HepG2 (cell line): ENCODE results near the gene MAGI1. TPM values are rescaled to one million over a fixed set of nuclear protein-coding genes. Genes with fewer than 3 reads are reported as not detected.
A peak's percentile ranks its signal among the peaks of the same experiment; 100 is the strongest.

Experiments used
- ATAC-seq: fragments of 200-7000 bp; cut with Tn5 transposase; 3 replicates; pipeline ENCODE4 v1.9.1; 2020; ENCODE audit warnings: mild to moderate bottlenecking, moderate library complexity
- BruUV-seq: library from RNA; stranded (reverse); fragments of 400-500 nt; replicated peaks from 2 replicates; lab custom pipeline; 2021; lab: Mats Ljungman, UMichigan
- CTCF ChIA-PET: fragments of 300-600 bp; formaldehyde crosslinking; extraction: SDS; loops from one replicate; lab custom pipeline; 2021; ENCODE audit warnings: low total read pairs, inconsistent platforms, low intra/inter-chr PET ratio; lab: Yijun Ruan, JAX
- POLR2A ChIA-PET: fragments of 350-600 bp; sonication (Branson Sonifier 250); formaldehyde crosslinking; loops from one replicate; lab custom pipeline; 2020; ENCODE audit warnings: antibody characterized with exemption, inconsistent platforms; lab: Yijun Ruan, JAX
- DNase-seq: peaks from one replicate; pipeline ENCODE4 v3.0.0-alpha.2; 2015; ENCODE audit warnings: low spot score
- FAIRE-seq: peaks from 3 replicates; lab custom pipeline; 2011; peaks lifted over from hg19 to GRCh38; lab: Jason Lieb, UNC
- H2AFZ ChIP-seq: one replicate; pipeline ENCODE4 v1.6.1; 2011; ENCODE audit warnings: low read length, inconsistent platforms
- H3K27ac ChIP-seq: fragments of 300-600 bp; 3 replicates; pipeline ENCODE4 v1.8.0; 2011; ENCODE audit warnings: mixed run types, mild to moderate bottlenecking, mixed read lengths, low read length, inconsistent platforms; ENCODE audit not compliant: insufficient read depth; ENCODE audit errors: extremely low read length
- H3K27me3 ChIP-seq, 2 experiments: fragments of 200-600 bp in 1 of 2; 2 replicates in 1 of 2; 3 replicates in 1 of 2; pipeline versions ENCODE4 v1.6.0 to v1.8.0; 2011; ENCODE audit warnings: low read length in 2 of 2, mild to moderate bottlenecking in 2 of 2, moderate library complexity in 2 of 2, inconsistent platforms in 1 of 2; ENCODE audit not compliant: insufficient read depth in 2 of 2, control insufficient read depth in 1 of 2
- H3K36me3 ChIP-seq, 2 experiments: fragments of 200-600 bp in 1 of 2; replicated peaks in 1 of 2; 2 replicates in 1 of 2; 3 replicates in 1 of 2; pipeline versions ENCODE4 v1.5.1 to v1.8.0; 2011; ENCODE audit warnings: low read length in 2 of 2, inconsistent platforms in 1 of 2; ENCODE audit not compliant: insufficient read depth in 2 of 2, control insufficient read depth in 1 of 2
- H3K4me1 ChIP-seq: 2 replicates; pipeline ENCODE4 v1.5.1; 2012; ENCODE audit warnings: low read length, inconsistent platforms; ENCODE audit not compliant: insufficient read depth
- H3K4me2 ChIP-seq: 2 replicates; pipeline ENCODE4 v1.6.0; 2011; ENCODE audit warnings: low read depth, low read length, inconsistent platforms
- H3K4me3 ChIP-seq, 3 experiments: fragments of 200-600 bp in 1 of 3; sonication (generic), shearing (Covaris generic) in 1 of 3; replicated peaks in 1 of 3; 2 replicates each; pipeline ENCODE4 v1.5.1; 2011 to 2016; ENCODE audit warnings: low read length in 3 of 3, inconsistent platforms in 2 of 3, low read depth in 2 of 3, mild to moderate bottlenecking in 2 of 3, control low read depth in 1 of 3, mixed read lengths in 1 of 3; ENCODE audit not compliant: insufficient read depth in 1 of 3
- H3K79me2 ChIP-seq: one replicate; pipeline ENCODE4 v1.6.1; 2011; ENCODE audit warnings: low read length, inconsistent platforms; ENCODE audit not compliant: insufficient read depth
- H3K9ac ChIP-seq: 2 replicates; pipeline ENCODE4 v1.6.0; 2011; ENCODE audit warnings: mild to moderate bottlenecking, low read depth, low read length, inconsistent platforms; ENCODE audit not compliant: insufficient read depth
- H3K9me3 ChIP-seq: 2 replicates; pipeline ENCODE4 v1.5.1; 2012; ENCODE audit warnings: mild to moderate bottlenecking, low read length
- H4K20me1 ChIP-seq: 2 replicates; pipeline ENCODE4 v1.6.0; 2011; ENCODE audit warnings: inconsistent platforms, mild to moderate bottlenecking, low read length, moderate library complexity; ENCODE audit not compliant: insufficient read depth
- DNMT3B ChIP-seq: conservative IDR thresholded peaks from 2 replicates; pipeline ENCODE4 v1.6.1; 2016; ENCODE audit warnings: missing biosample characterization, control low read depth
- HNRNPL ChIP-seq: fragments of 200-400 bp; formaldehyde crosslinking; IDR thresholded peaks from 2 replicates; pipeline ENCODE4 v1.6.1; 2017; ENCODE audit warnings: mild to moderate bottlenecking, low read depth, low read length
- IRF9 ChIP-seq: sonication (generic); formaldehyde crosslinking; IDR thresholded peaks from 2 replicates; pipeline ENCODE4 v1.8.0; 2022; ENCODE audit warnings: missing genetic modification reagents, mild to moderate bottlenecking, borderline replicate concordance
- RAD21 ChIP-seq: fragments of 450-650 bp; formaldehyde crosslinking; IDR thresholded peaks from 2 replicates; pipeline ENCODE4 v1.5.0; 2020; ENCODE audit warnings: mild to moderate bottlenecking
- RBM22 ChIP-seq: fragments of 200-400 bp; formaldehyde crosslinking; optimal IDR thresholded peaks from 2 replicates; pipeline ENCODE3; 2017; ENCODE audit warnings: mild to moderate bottlenecking, low read length, moderate library complexity
- SKIL ChIP-seq: sonication (generic); formaldehyde crosslinking; IDR thresholded peaks from 2 replicates; pipeline ENCODE4 v1.8.0; 2022; ENCODE audit warnings: missing genetic modification reagents, mild to moderate bottlenecking, moderate library complexity, borderline replicate concordance
- TBX2 ChIP-seq: sonication (generic); formaldehyde crosslinking; IDR thresholded peaks from 2 replicates; pipeline ENCODE4 v1.5.0; 2020; ENCODE audit warnings: missing genetic modification reagents, mild to moderate bottlenecking, borderline replicate concordance
- THRA ChIP-seq: sonication (generic); formaldehyde crosslinking; IDR thresholded peaks from 2 replicates; pipeline ENCODE4 v1.4.0; 2020; ENCODE audit warnings: missing genetic modification reagents, borderline replicate concordance
- ZBTB21 ChIP-seq: sonication (generic); formaldehyde crosslinking; IDR thresholded peaks from 2 replicates; pipeline ENCODE4 v1.4.0; 2020; ENCODE audit warnings: missing genetic modification reagents
- ZBTB7B ChIP-seq: sonication (generic); formaldehyde crosslinking; IDR thresholded peaks from 2 replicates; pipeline ENCODE4 v1.4.0; 2020; ENCODE audit warnings: missing genetic modification reagents
- ZNF282 ChIP-seq: fragments of 450-650 bp; IDR thresholded peaks from 2 replicates; pipeline ENCODE4 v1.6.1; 2018; ENCODE audit not compliant: partially characterized antibody
- ZNF614 ChIP-seq: IDR thresholded peaks from 2 replicates; pipeline ENCODE4 v1.6.1; 2018; ENCODE audit warnings: missing biosample characterization, missing genetic modification reagents, inconsistent platforms, borderline replicate concordance
- ZNF7 ChIP-seq: IDR thresholded peaks from 2 replicates; pipeline ENCODE4 v1.6.1; 2016; ENCODE audit warnings: missing biosample characterization, missing genetic modification reagents
- WGBS: methylation state at CpG from one replicate; pipeline ENCODE4 v1.1.6; 2017; ENCODE audit warnings: low lambda C conversion rate; 5-methylcytosine and 5-hydroxymethylcytosine counted together
- in situ Hi-C: cut with HindIII; loops from 2 replicates; pipeline ENCODE4 v1.10.0; 2017; ENCODE audit warnings: low pct_unique_long_range_greater_than_20kb; ENCODE audit not compliant: extremely low pct_ligation_motif_present
- intact Hi-C: fragments of 100-400 bp; cut with micrococcal nuclease; formaldehyde crosslinking; loops from one replicate; pipeline ENCODE4 v1.10.0; 2022; ENCODE audit not compliant: unreplicated experiment
- polyA plus RNA-seq, 8 experiments: library from polyadenylated mRNA; depleted of rRNA in 3 of 8; stranded (reverse) in 7 of 8; unstranded in 1 of 8; fragments of >200 nt; fragmentation: Illumina TruSeq in 4 of 8; extraction: Trizol in 4 of 8; gene quantifications; 2 replicates each; pipeline versions ENCODE4 v1.2.1 to v1.2.3, GENCODE V29; 2011 to 2016; ENCODE audit warnings: low read depth in 4 of 8, missing spikeins in 1 of 8, mixed read lengths in 1 of 8; ENCODE audit not compliant: insufficient read depth in 1 of 8
- total RNA-seq, 5 experiments: library from RNA; depleted of rRNA; stranded (reverse); fragments of >200 nt; fragmentation: Illumina TruSeq; extraction: Trizol; gene quantifications; 2 replicates each; pipeline ENCODE4 v1.2.3, GENCODE V29; 2016; ENCODE audit warnings: low read depth in 1 of 5
- TF ChIP-seq, protein P1 (sequence below): IDR thresholded peaks from 2 replicates; pipeline ENCODE4 v1.6.1; 2016; ENCODE audit warnings: mild to moderate bottlenecking
- TF ChIP-seq, protein P2 (sequence below): IDR thresholded peaks from 2 replicates; pipeline ENCODE4 v1.6.1; 2016

Gene MAGI1
- total and polyA plus RNA-seq, 2 of the 13 experiments (the other 11 are each of a cell fraction or from before 2014, with no cell fraction given) = 22.2 to 26.0 TPM

DNA sequence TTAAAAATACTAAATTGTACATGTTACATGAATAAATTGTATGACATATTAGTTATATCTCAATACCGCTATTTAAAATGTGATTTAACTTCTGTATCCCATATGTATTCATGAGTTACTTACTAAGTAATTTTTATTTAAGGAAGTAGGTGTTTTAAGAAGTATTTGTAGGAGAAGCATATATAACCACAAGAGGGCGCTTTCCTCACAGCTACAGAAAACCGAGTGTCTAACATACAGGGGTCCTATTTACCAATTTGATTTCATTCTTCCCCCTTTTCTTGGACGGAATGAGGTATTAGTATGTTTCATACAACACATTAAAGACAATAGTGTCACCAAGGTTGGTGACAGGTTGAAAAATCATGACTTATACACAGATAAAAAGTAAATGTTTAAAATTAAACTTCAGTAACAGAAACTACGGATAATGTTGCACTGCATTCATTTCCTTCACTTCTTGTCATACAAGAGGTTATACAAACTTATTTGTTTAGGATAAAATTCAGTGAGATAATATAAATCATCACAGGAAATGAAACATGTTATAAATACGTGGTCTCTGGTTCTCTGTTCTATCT is 253.6 kb downstream of the MAGI1 start (continued):
- TF ChIP-seq RBM22 (no peak), ZBTB7B (no peak), DNMT3B (CRISPR knock-in tag) (no peak), TBX2 (no peak), RAD21 (0 out of 2 replicates have a peak, but pooled peaks have one; percentile 11), ZNF7 (CRISPR knock-in tag) (no peak), HNRNPL (no peak)
- TF ChIP-seq, protein P1, sequence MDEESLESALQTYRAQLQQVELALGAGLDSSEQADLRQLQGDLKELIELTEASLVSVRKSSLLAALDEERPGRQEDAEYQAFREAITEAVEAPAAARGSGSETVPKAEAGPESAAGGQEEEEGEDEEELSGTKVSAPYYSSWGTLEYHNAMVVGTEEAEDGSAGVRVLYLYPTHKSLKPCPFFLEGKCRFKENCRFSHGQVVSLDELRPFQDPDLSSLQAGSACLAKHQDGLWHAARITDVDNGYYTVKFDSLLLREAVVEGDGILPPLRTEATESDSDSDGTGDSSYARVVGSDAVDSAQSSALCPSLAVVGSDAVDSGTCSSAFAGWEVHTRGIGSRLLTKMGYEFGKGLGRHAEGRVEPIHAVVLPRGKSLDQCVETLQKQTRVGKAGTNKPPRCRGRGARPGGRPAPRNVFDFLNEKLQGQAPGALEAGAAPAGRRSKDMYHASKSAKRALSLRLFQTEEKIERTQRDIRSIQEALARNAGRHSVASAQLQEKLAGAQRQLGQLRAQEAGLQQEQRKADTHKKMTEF = no peak

- no peaks in the 10 kb centered on the region for H3K27me3 ChIP-seq
- no peaks in the 10 kb centered on the region for H3K4me1 ChIP-seq
- BruUV-seq = no TSS peak
- no peaks in the 10 kb centered on the region for H3K9me3 ChIP-seq
- peaks cover 24% of the 10 kb centered on the region for H4K20me1 ChIP-seq
- ChIA-PET CTCF (no interaction called here), POLR2A (no interaction called here)
- H3K4me3 ChIP-seq = no peak overlapping the region
- DNase-seq (no peak), FAIRE-seq (no peak), ATAC-seq (no peak)
- H3K27ac ChIP-seq = no peak overlapping the region
- H3K9ac ChIP-seq = no peak overlapping the region
- H3K4me2 ChIP-seq = no peak overlapping the region
- intact Hi-C loops = loop anchor here (10.0 kb wide), 2 partner anchors 132 to 452 kb away; no protein-coding TSS in a partner anchor
- 98% methylated on average over 3 of the region's 3 CpGs for WGBS
- in situ Hi-C loops = no loop called here
- H3K36me3 ChIP-seq = no peaks in the 10 kb centered on the region
- peaks cover 19% of the 10 kb centered on the region for H3K79me2 ChIP-seq
- H2AFZ ChIP-seq = no peak overlapping the region
- TF ChIP-seq IRF9 (no peak), ZBTB21 (no peak), SKIL (no peak), ZNF282 (no peak), ZNF614 (CRISPR knock-in tag) (no peak), THRA (CRISPR knock-in tag) (no peak)
- TF ChIP-seq, protein P2, sequence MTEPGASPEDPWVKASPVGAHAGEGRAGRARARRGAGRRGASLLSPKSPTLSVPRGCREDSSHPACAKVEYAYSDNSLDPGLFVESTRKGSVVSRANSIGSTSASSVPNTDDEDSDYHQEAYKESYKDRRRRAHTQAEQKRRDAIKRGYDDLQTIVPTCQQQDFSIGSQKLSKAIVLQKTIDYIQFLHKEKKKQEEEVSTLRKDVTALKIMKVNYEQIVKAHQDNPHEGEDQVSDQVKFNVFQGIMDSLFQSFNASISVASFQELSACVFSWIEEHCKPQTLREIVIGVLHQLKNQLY = no peak
Observed at GRCh38 chr3:65783117-65783516, 255.6 kb downstream of the MAGI1 start.
